NCI-H1092 (cell line): ENCODE measurements around the gene SHISA9.

ENCODE experiments used
- DNase-seq: peaks from one replicate; lab custom pipeline; 2025; lab: John Stamatoyannopoulos, UW

SHISA9 gene

GRCh38 chr16:13186813-13187212 lies 285.4 kb downstream of the SHISA9 start:
- no peak for DNase-seq

GRCh38 chr16:13189250-13189649 lies 287.9 kb downstream of the SHISA9 start:
- DNase-seq = no peak

DNA sequence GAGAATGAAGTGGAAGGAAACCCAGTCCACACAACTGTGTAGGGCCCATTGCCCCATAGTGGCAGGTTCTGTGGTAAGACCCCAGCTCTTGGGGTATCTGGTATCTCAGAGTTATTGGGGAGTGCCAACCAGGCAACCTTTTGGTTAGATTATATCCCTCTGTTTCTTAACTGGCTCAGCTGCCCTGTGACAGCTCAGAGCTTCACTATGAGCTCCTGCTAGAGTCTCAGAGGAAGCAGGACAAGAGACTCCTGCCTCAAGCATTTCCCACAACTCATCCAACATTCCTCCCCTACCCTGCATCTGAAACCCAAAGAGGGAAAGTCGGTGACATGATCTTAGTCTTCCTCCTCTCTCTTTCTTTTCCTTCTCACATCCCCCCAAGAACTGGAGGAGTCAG lies 292.3 kb downstream of the SHISA9 start:
- DNase-seq = no peak

- DNase-seq = no peak
Measured at GRCh38 chr16:13194766-13195165, 293.4 kb downstream of the SHISA9 start.

DNA sequence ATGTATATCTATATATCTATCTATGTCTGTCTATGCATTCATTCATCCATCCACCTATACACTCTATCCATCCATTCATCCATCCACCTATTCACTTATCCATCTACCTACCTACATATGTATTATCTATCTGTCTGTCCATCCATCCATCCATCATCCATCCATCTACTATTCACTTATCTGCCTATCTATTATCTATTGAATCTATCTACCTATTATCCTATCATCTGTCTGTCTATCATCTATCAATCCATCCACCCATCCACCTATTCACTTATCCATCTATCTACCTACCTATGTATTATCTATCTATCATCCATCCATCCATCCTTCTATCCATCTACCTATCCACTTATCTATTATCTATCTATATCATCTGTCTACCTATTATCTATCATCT lies 302.3 kb downstream of the SHISA9 start:
- DNase-seq = no peak

GRCh38 chr16:13205352-13205751 lies 304.0 kb downstream of the SHISA9 start:
- DNase-seq = no peak

GRCh38 chr16:13206606-13207005 lies 305.2 kb downstream of the SHISA9 start:
- DNase-seq = no peak

DNA sequence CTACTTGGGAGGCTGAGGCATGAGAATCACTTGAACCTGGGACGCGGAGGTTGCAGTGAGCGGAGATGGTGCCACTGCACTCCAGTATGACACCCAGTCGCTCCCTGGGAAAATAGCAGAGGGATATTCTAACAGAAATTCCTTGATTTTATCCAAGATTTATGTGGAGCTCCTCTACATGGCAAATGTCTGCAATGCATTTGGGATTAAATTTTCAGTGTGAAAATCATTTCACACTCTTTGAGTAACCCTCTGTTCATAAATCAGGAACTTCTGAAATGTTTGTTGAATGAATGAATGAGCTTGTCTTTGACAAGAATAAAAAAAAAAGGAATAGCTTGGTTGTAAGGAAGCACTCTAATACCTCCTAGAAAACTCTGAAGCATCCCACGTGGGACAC lies 305.8 kb downstream of the SHISA9 start:
- no peak for DNase-seq

DNA sequence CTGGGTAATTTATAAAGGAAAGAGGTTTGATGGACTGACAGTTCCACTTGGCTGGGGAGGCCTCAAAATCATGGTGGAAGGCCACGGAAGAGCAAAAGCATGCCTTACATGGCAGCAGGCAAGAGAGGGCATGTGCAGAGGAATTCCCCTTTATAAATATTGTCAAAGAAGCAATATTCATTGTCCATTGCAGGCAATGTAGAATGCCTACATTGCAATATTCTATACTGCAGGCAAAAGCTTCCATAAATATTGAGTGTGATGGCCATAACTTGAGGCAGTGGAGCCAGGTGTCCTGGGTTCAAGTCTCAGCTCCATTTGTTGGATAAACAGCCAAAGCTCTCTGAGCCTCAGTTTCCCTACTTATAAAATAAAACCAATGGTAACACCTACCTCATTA lies 322.3 kb downstream of the SHISA9 start:
- DNase-seq = no peak

- no peak for DNase-seq
Measured at GRCh38 chr16:13229039-13229438, 327.6 kb downstream of the SHISA9 start.

GRCh38 chr16:13231365-13231764 lies 330.0 kb downstream of the SHISA9 start:
- DNase-seq = no peak

- no peak for DNase-seq
Measured at GRCh38 chr16:13234999-13235398, 333.6 kb downstream of the SHISA9 start.

- no peak for DNase-seq
Measured at GRCh38 chr16:13236308-13236707, 334.9 kb downstream of the SHISA9 start.

GRCh38 chr16:13238182-13238581 lies 336.8 kb downstream of the SHISA9 start:
- DNase-seq = no peak

- DNase-seq = no peak
Measured at GRCh38 chr16:13242201-13242600, 340.8 kb downstream of the SHISA9 start.

GRCh38 chr16:13244770-13245169 lies 343.4 kb downstream of the SHISA9 start:
- DNase-seq = no peak

GRCh38 chr16:13245713-13246377 lies 344.4 kb downstream of the SHISA9 start:
- no peak for DNase-seq

GRCh38 chr16:13254998-13255614 lies 353.7 kb downstream of the SHISA9 start:
- no peak for DNase-seq

DNA sequence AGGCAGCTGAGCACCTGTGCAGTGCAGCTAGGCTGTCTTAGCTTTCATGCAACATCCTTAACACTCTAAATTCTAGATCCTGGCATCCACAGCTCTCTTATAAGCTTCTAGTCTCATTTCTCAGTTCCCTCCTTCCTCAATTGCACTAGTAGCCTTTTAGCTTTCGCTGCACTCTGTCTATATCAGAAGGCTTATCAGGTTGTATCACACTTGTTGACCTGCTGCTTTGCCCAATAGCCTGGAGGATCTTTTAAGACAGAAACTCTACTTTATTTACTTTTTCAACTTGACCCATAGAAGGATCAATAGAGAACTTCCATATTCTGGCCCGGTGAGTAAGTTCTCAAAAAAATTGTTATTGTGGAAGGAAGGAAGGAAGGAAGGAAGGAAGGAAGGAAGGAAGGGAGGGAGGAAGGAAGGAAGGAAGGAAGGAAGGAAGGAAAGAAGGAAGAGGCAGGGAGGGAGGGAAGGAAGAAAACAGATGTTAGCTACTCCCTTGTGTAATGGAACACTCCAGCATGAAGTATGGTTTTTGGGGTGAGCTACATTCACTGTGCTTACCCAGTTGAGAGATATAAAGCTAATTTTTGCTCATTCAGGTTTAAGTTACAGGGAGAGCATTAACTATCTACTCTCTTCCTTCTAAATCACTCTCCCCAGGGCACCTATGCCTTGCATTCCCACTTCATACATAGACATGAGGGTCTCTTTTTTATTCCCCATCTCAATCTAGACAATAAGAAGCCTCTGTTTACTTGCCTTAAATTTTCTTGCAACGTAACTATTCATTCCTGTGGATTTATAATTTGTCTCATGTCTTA lies 361.1 kb downstream of the SHISA9 start:
- DNase-seq = no peak

DNA sequence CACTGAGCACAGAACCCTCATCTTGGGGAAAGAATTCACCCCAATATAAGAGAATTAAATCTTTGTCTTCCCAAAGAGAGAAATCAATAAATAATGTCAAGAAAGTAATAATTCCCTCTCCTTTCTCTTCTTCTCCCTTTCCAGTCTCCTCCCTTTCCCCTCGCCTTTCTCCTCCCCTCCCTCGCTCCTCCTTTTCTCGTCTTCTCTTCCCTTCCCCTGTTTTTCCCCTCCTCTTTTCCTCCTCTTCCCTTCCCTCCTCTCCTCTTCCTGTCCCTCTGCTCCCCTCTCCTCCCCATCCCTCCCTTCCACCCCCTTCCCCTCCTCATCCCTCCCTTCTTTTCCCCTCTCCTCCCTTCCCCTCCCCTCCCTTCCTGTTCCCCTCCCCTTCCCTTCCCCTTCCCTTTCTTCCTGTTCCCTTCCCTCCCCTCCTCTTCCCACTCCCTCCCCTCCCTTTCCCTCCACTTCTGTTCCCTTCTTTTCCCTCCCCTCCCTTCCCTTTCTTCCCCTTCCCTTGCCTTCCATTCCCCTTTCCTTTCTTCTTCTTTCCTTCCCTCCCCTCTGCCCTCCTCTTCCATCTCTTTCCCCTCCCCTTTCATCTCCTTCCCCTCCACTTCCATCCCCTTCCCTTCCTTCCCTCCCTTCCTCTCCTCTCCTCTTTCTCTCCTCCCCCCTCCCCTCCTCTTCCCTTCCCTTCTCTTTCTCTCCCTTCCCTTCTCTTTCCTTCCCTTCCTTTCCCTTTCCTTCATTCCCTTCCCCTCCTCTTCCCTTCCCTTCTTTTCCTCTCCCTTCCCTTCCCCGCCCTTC lies 363.6 kb downstream of the SHISA9 start:
- no peak for DNase-seq

- no peak for DNase-seq
Measured at GRCh38 chr16:13269359-13269758, 368.0 kb downstream of the SHISA9 start.

DNA sequence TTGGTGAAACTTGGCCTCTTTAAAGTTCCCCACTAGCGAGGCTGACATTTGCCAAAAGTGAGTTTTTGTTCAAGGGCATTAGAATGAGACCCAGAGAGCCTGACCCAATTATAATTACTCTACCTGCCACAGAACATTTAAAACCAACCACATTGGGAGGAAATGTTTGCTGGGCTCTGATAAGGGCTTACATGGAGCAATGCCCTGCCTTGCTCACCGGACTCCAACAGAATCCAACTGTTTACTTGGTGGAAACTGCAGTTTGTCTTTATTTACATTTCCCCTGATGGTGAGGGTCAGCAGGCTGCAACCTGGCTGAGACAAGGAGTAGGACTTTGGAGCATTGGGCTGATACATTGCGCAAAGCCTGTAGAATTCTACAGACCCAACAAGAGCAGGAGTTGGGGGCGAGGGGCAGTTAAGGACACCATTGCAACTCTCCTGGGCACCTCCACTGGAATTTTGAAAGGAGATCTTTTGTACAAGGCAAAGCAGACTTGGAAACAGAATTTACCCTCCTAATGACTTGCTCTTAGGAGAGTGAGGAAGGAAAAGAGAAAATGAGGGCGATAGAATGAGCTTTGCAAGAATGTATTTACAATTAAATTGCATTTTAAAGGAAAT lies 368.6 kb downstream of the SHISA9 start:
- no peak for DNase-seq
